ENCODE measurements around the gene CASP12. TPM values are rescaled to one million over a fixed set of nuclear protein-coding genes. Genes with fewer than 3 reads are reported as not detected.

CASP12 gene
- polyA plus RNA-seq, 3 donors = 0.54 to 0.78 (median 0.61) TPM

- no peak for DNase-seq (ENCODE audit: low read depth in 3 of 3, low spot score in 2 of 3)
Measured at GRCh38 chr11:104841973-104842525, 56.2 kb downstream of the CASP12 start.

GRCh38 chr11:104841185-104841584, 57.1 kb downstream of the CASP12 start:
- no peak for DNase-seq (ENCODE audit: low read depth in 3 of 3, low spot score in 2 of 3)

GRCh38 chr11:104837969-104838639, 60.2 kb downstream of the CASP12 start:
- DNase-seq (ENCODE audit: low read depth in 3 of 3, low spot score in 2 of 3) = no peak

GRCh38 chr11:104836691-104837090, 61.6 kb downstream of the CASP12 start:
- no peak for DNase-seq (ENCODE audit: low read depth in 3 of 3, low spot score in 2 of 3)

Other genes starting within 250 kb of the CASP12 start
- gene CASP4, start 70.1 kb upstream of the CASP12 start, polyA plus RNA-seq (ENCODE audit: insufficient read length in 3 of 3) = 10 to 100 TPM; 22.5 to 26.9 (median 23.1) TPM
- gene CASP5, start 124.7 kb upstream of the CASP12 start, polyA plus RNA-seq (ENCODE audit: insufficient read length in 3 of 3) = not detected
- 1 to 10 TPM; 4.7 to 5.7 (median 4.7) TPM for gene CASP1, start 136.7 kb upstream of the CASP12 start, polyA plus RNA-seq (ENCODE audit: insufficient read length in 3 of 3)
- gene CARD16, start 146.9 kb upstream of the CASP12 start, polyA plus RNA-seq (ENCODE audit: insufficient read length in 3 of 3) = 1 to 10 TPM; 1.6 to 2.8 (median 1.9) TPM
- gene CARD18, start 241.3 kb upstream of the CASP12 start, polyA plus RNA-seq (ENCODE audit: insufficient read length in 3 of 3) = not detected

Data from right renal cortex interstitium (tissue), 3 donors.